ENCODE results near the gene NAPSA. TPM values are rescaled to one million over a fixed set of nuclear protein-coding genes. Genes with fewer than 3 reads are reported as not detected.

The NAPSA gene
- total and polyA plus RNA-seq, 9 of the 15 experiments (the other 6 are each of a cell fraction or from before 2014, with no cell fraction given), result 0.25 to 1.9 (median 0.69) TPM

DNA sequence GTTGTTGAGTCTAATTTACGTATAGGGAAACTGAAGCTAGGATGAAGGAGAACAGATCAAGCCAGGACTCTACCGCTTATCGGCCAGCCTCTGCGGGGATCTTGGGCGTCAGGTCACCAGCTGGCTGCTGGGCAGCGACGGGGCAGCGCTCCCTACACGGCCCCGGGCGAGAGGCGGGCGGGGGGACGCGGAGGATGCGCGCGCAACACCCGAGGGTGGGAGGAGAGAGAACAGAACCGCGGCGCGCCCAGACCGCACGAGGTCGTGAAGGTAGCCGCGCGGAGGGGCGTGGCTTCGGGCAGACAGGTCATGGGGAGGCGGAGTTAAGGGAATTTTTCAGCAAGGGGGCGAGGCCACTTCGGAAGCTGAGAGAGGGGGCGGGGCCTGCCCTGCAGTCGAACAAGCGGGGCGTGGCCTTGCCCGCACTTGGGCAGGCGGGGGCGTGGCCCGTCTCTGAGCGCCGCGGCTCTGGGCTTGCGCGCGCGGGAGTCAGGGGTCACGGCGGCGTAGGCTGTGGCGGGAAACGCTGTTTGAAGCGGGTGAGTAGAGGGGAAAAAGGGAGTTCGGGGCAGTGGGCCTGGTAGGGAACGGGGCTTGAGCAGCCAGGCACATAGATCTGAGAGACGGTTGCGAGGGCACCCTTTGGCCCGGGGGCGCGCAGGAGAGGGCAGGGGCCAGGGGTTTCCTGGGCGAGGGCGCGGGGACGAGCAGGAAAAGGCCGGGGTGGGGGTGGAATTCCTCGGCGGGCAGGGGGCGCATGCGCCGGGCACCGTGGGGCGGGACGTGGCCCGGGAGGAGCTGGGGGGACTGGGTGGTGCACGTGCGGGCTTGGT is 18.6 kb upstream of the NAPSA start, which contains the start of gene POLD1 (continued):
- TF ChIP-seq ZBTB1 (CRISPR knock-in tag; IDR thresholded peaks at IDR 0.05; ENCODE audit: borderline replicate concordance, low read depth) (peak; percentile 28; the same call in 1 of the 2 replicates), FOXM1 (IDR thresholded peaks at IDR 0.05; ENCODE audit: low read depth) (no peak), FOXM1 (CRISPR knock-in tag; IDR thresholded peaks at IDR 0.05; ENCODE audit: low read depth) (no peak), ZNF121 (CRISPR knock-in tag; conservative IDR thresholded peaks at IDR 0.05) (no peak), ZNF146 (CRISPR knock-in tag; IDR thresholded peaks at IDR 0.05; ENCODE audit: unreplicated experiment) (no peak), ZSCAN29 (IDR thresholded peaks at IDR 0.05) (no peak), ZNF445 (CRISPR knock-in tag; IDR thresholded peaks at IDR 0.05; ENCODE audit: low read depth) (no peak; the same call in 1 of the 2 replicates), ZNF584 (CRISPR knock-in tag; IDR thresholded peaks at IDR 0.05; ENCODE audit: low read depth) (no peak), ZNF75A (CRISPR knock-in tag; IDR thresholded peaks at IDR 0.05) (no peak), MTA1 (IDR thresholded peaks at IDR 0.05; ENCODE audit: borderline replicate concordance) (0 out of 2 replicates have a peak, but pooled peaks have one; percentile 14), ZNF79 (CRISPR knock-in tag; IDR thresholded peaks at IDR 0.05; ENCODE audit: low read depth) (no peak), DIDO1 (tag; IDR thresholded peaks at IDR 0.05; ENCODE audit: low read depth) (0 out of 2 replicates have a peak, but pooled peaks have one; percentile 38), SNIP1 (IDR thresholded peaks at IDR 0.05; ENCODE audit: low read depth) (no peak), NR4A1 (CRISPR knock-in tag; IDR thresholded peaks at IDR 0.05) (peak; percentile 62; the same call in 1 of the 2 replicates), NR4A1 (tag; IDR thresholded peaks at IDR 0.05) (0 out of 2 replicates have a peak, but pooled peaks have one; percentile 5), ZNF707 (CRISPR knock-in tag; conservative IDR thresholded peaks at IDR 0.05) (no peak), NFYB (IDR thresholded peaks at IDR 0.05; ENCODE audit: extremely low read depth, insufficient read length) (no peak), ZNF57 (CRISPR knock-in tag; IDR thresholded peaks at IDR 0.05) (0 out of 2 replicates have a peak, but pooled peaks have one; percentile 41), NCOA1 (IDR thresholded peaks at IDR 0.05; ENCODE audit: low read depth) (no peak), KLF10 (CRISPR knock-in tag; IDR thresholded peaks at IDR 0.05) (peak; percentile 79), PHF21A (IDR thresholded peaks at IDR 0.05; ENCODE audit: borderline replicate concordance, low read depth) (no peak), ZNF232 (CRISPR knock-in tag; IDR thresholded peaks at IDR 0.05) (peak; percentile 55; the same call in 1 of the 2 replicates), MIER1 (IDR thresholded peaks at IDR 0.05; ENCODE audit: low read depth) (no peak), KDM4B (IDR thresholded peaks at IDR 0.05; ENCODE audit: borderline replicate concordance in 2 of 2, low read depth in 1 of 2) (no peak)
- TF ChIP-seq, protein P1, sequence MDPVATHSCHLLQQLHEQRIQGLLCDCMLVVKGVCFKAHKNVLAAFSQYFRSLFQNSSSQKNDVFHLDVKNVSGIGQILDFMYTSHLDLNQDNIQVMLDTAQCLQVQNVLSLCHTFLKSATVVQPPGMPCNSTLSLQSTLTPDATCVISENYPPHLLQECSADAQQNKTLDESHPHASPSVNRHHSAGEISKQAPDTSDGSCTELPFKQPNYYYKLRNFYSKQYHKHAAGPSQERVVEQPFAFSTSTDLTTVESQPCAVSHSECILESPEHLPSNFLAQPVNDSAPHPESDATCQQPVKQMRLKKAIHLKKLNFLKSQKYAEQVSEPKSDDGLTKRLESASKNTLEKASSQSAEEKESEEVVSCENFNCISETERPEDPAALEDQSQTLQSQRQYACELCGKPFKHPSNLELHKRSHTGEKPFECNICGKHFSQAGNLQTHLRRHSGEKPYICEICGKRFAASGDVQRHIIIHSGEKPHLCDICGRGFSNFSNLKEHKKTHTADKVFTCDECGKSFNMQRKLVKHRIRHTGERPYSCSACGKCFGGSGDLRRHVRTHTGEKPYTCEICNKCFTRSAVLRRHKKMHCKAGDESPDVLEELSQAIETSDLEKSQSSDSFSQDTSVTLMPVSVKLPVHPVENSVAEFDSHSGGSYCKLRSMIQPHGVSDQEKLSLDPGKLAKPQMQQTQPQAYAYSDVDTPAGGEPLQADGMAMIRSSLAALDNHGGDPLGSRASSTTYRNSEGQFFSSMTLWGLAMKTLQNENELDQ (CRISPR knock-in tag; IDR thresholded peaks at IDR 0.05; ENCODE audit: borderline replicate concordance), result no peak
- TF ChIP-seq, protein P2, sequence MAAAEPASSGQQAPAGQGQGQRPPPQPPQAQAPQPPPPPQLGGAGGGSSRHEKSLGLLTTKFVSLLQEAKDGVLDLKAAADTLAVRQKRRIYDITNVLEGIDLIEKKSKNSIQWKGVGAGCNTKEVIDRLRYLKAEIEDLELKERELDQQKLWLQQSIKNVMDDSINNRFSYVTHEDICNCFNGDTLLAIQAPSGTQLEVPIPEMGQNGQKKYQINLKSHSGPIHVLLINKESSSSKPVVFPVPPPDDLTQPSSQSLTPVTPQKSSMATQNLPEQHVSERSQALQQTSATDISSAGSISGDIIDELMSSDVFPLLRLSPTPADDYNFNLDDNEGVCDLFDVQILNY (CRISPR knock-in tag; IDR thresholded peaks at IDR 0.05), result peak; percentile 58; the same call in 1 of the 2 replicates

Measured in K562 (cell line).